ENCODE measurements around the gene SLC2A8. TPM values are rescaled to one million over a fixed set of nuclear protein-coding genes. Genes with fewer than 3 reads are reported as not detected.

Gene SLC2A8, protein sequence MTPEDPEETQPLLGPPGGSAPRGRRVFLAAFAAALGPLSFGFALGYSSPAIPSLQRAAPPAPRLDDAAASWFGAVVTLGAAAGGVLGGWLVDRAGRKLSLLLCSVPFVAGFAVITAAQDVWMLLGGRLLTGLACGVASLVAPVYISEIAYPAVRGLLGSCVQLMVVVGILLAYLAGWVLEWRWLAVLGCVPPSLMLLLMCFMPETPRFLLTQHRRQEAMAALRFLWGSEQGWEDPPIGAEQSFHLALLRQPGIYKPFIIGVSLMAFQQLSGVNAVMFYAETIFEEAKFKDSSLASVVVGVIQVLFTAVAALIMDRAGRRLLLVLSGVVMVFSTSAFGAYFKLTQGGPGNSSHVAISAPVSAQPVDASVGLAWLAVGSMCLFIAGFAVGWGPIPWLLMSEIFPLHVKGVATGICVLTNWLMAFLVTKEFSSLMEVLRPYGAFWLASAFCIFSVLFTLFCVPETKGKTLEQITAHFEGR
- 1.1 and 1.8 TPM in 2 replicates for total RNA-seq (2012; rRNA removed)

- peaks cover 34% of the 10 kb centered on the region for H3K27me3 ChIP-seq (ENCODE audit: control insufficient read depth, insufficient read depth, low read length)
- peaks cover 10% of the 10 kb centered on the region for H3K4me1 ChIP-seq (ENCODE audit: control insufficient read depth, insufficient read depth, low read length)
- H3K4me2 ChIP-seq (ENCODE audit: low read length) = peak within 1 kb of the TSS; percentile 87
- no peaks in the 10 kb centered on the region for H3K36me3 ChIP-seq (ENCODE audit: insufficient read depth, low read length)
- H3K4me3 ChIP-seq (ENCODE audit: low read length) = peak within 1 kb of the TSS; percentile 71
- H3K9me3 ChIP-seq (replicated peaks; ENCODE audit: low read length) = no peaks in the 10 kb centered on the region
- peak within 1 kb of the TSS; percentile 65 for H3K9ac ChIP-seq (ENCODE audit: low read depth, low read length)
These were observed at the start of gene SLC2A8 for GRCh38 chr9:127396808-127397645. Gene SLC2A8, plus strand, starts transcription at chr9:127397169. Its CDS starts 62 bp downstream, at chr9:127397231.

GRCh38 chr9:127347831-127348776 is 48.9 kb upstream of the SLC2A8 start:
- no peak overlapping the region for H3K4me2 ChIP-seq (ENCODE audit: low read length)
- peaks cover 31% of the 10 kb centered on the region for H3K27me3 ChIP-seq (ENCODE audit: control insufficient read depth, insufficient read depth, low read length)
- no peak overlapping the region for H3K4me3 ChIP-seq (ENCODE audit: low read length)
- no peak overlapping the region for H3K9ac ChIP-seq (ENCODE audit: low read depth, low read length)
- H3K36me3 ChIP-seq (ENCODE audit: insufficient read depth, low read length) = no peaks in the 10 kb centered on the region
- H3K9me3 ChIP-seq (replicated peaks; ENCODE audit: low read length) = no peaks in the 10 kb centered on the region
- H3K4me1 ChIP-seq (ENCODE audit: control insufficient read depth, insufficient read depth, low read length) = no peaks in the 10 kb centered on the region

DNA sequence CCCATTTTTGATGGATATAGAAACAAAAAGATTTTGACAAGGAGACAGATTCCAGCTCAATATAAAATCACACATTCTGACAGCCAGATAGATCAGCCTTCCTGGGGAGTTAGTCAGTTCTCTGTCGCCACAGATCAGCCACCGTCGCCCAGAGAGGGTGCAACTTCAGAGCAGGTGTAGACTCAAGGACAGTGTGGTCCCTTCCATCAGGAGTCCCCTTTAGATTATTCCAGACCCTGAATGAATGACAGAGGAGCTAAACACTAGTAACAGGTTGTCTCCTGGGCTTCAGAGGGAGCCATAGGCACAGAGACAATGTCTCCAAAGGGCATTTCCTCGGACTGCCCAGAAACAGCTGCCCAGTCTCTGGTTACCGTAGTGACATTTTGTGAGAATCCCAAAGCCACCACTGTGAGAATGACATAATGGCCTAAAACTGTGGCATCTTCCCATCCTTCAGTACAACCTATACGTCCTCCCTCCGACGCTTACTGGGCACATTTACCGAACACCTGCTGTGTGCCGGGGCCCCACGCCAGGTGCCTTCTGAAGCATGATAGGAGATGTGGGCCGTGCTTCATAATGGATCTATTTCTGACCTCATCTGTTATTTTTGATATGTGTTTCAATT is 47.4 kb upstream of the SLC2A8 start:
- Histone ChIP-seq H3K9me3 (replicated peaks; ENCODE audit: low read length) (no peaks in the 10 kb centered on the region), H3K9ac (ENCODE audit: low read depth, low read length) (no peak overlapping the region), H3K4me2 (ENCODE audit: low read length) (no peak overlapping the region), H3K4me1 (ENCODE audit: control insufficient read depth, insufficient read depth, low read length) (no peaks in the 10 kb centered on the region), H3K36me3 (ENCODE audit: insufficient read depth, low read length) (no peaks in the 10 kb centered on the region), H3K27me3 (ENCODE audit: control insufficient read depth, insufficient read depth, low read length) (peaks cover 35% of the 10 kb centered on the region), H3K4me3 (ENCODE audit: low read length) (no peak overlapping the region)

- no peak overlapping the region for H3K4me2 ChIP-seq (ENCODE audit: low read length)
- H3K36me3 ChIP-seq (ENCODE audit: insufficient read depth, low read length) = no peaks in the 10 kb centered on the region
- H3K4me3 ChIP-seq (ENCODE audit: low read length) = no peak overlapping the region
- H3K4me1 ChIP-seq (ENCODE audit: control insufficient read depth, insufficient read depth, low read length) = no peaks in the 10 kb centered on the region
- H3K9me3 ChIP-seq (replicated peaks; ENCODE audit: low read length) = no peaks in the 10 kb centered on the region
- H3K9ac ChIP-seq (ENCODE audit: low read depth, low read length) = no peak overlapping the region
- peaks cover 38% of the 10 kb centered on the region for H3K27me3 ChIP-seq (ENCODE audit: control insufficient read depth, insufficient read depth, low read length)
These were observed 45.5 kb upstream of the SLC2A8 start for GRCh38 chr9:127351182-127352166.

GRCh38 chr9:127353882-127354281 is 43.1 kb upstream of the SLC2A8 start:
- Histone ChIP-seq H3K9me3 (replicated peaks; ENCODE audit: low read length) (no peaks in the 10 kb centered on the region), H3K36me3 (ENCODE audit: insufficient read depth, low read length) (no peaks in the 10 kb centered on the region), H3K9ac (ENCODE audit: low read depth, low read length) (no peak overlapping the region), H3K4me3 (ENCODE audit: low read length) (no peak overlapping the region), H3K4me2 (ENCODE audit: low read length) (no peak overlapping the region), H3K27me3 (ENCODE audit: control insufficient read depth, insufficient read depth, low read length) (peaks cover 44% of the 10 kb centered on the region), H3K4me1 (ENCODE audit: control insufficient read depth, insufficient read depth, low read length) (no peaks in the 10 kb centered on the region)

DNA sequence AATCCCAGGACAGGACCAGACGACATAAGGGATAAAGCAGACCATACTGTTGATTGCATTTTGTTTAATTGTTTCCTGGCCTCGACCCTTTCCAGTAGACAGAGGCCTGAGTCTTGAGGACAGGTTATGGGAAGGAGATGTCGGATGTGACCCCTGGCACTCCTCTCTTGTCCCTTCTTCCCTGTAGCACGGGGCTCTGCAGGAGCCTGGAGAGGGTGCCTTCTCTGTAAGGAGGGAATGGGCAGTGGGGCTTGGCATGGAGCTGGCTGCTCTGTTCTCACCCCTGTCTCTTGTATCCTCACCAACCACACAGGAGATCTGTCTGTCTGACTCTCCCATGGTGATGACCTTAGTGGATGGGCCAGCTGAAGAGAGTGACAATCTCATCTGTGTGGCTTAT is 40.1 kb upstream of the SLC2A8 start:
- no peak overlapping the region for H3K4me2 ChIP-seq (ENCODE audit: low read length)
- H3K4me1 ChIP-seq (ENCODE audit: control insufficient read depth, insufficient read depth, low read length) = no peaks in the 10 kb centered on the region
- no peak overlapping the region for H3K9ac ChIP-seq (ENCODE audit: low read depth, low read length)
- no peak overlapping the region for H3K4me3 ChIP-seq (ENCODE audit: low read length)
- no peaks in the 10 kb centered on the region for H3K36me3 ChIP-seq (ENCODE audit: insufficient read depth, low read length)
- peaks cover 40% of the 10 kb centered on the region for H3K27me3 ChIP-seq (ENCODE audit: control insufficient read depth, insufficient read depth, low read length)
- no peaks in the 10 kb centered on the region for H3K9me3 ChIP-seq (replicated peaks; ENCODE audit: low read length)

GRCh38 chr9:127358023-127358535 is 38.9 kb upstream of the SLC2A8 start:
- Histone ChIP-seq H3K36me3 (ENCODE audit: insufficient read depth, low read length) (no peaks in the 10 kb centered on the region), H3K4me2 (ENCODE audit: low read length) (no peak overlapping the region), H3K9me3 (replicated peaks; ENCODE audit: low read length) (no peaks in the 10 kb centered on the region), H3K9ac (ENCODE audit: low read depth, low read length) (no peak overlapping the region), H3K4me3 (ENCODE audit: low read length) (no peak overlapping the region), H3K4me1 (ENCODE audit: control insufficient read depth, insufficient read depth, low read length) (no peaks in the 10 kb centered on the region), H3K27me3 (ENCODE audit: control insufficient read depth, insufficient read depth, low read length) (peaks cover 29% of the 10 kb centered on the region)

- Histone ChIP-seq H3K4me1 (ENCODE audit: control insufficient read depth, insufficient read depth, low read length) (no peaks in the 10 kb centered on the region), H3K27me3 (ENCODE audit: control insufficient read depth, insufficient read depth, low read length) (peaks cover 23% of the 10 kb centered on the region), H3K9ac (ENCODE audit: low read depth, low read length) (no peak overlapping the region), H3K4me2 (ENCODE audit: low read length) (no peak overlapping the region), H3K4me3 (ENCODE audit: low read length) (no peak overlapping the region), H3K9me3 (replicated peaks; ENCODE audit: low read length) (no peaks in the 10 kb centered on the region), H3K36me3 (ENCODE audit: insufficient read depth, low read length) (no peaks in the 10 kb centered on the region)
These were observed 38.2 kb upstream of the SLC2A8 start for GRCh38 chr9:127358770-127359169.

GRCh38 chr9:127360250-127360649 is 36.7 kb upstream of the SLC2A8 start:
- H3K4me2 ChIP-seq (ENCODE audit: low read length) = no peak overlapping the region
- no peaks in the 10 kb centered on the region for H3K4me1 ChIP-seq (ENCODE audit: control insufficient read depth, insufficient read depth, low read length)
- H3K9ac ChIP-seq (ENCODE audit: low read depth, low read length) = no peak overlapping the region
- peaks cover 18% of the 10 kb centered on the region for H3K27me3 ChIP-seq (ENCODE audit: control insufficient read depth, insufficient read depth, low read length)
- H3K36me3 ChIP-seq (ENCODE audit: insufficient read depth, low read length) = no peaks in the 10 kb centered on the region
- no peak overlapping the region for H3K4me3 ChIP-seq (ENCODE audit: low read length)
- no peaks in the 10 kb centered on the region for H3K9me3 ChIP-seq (replicated peaks; ENCODE audit: low read length)

- H3K4me2 ChIP-seq (ENCODE audit: low read length) = no peak overlapping the region
- peaks cover 16% of the 10 kb centered on the region for H3K27me3 ChIP-seq (ENCODE audit: control insufficient read depth, insufficient read depth, low read length)
- no peaks in the 10 kb centered on the region for H3K4me1 ChIP-seq (ENCODE audit: control insufficient read depth, insufficient read depth, low read length)
- no peak overlapping the region for H3K9ac ChIP-seq (ENCODE audit: low read depth, low read length)
- no peaks in the 10 kb centered on the region for H3K9me3 ChIP-seq (replicated peaks; ENCODE audit: low read length)
- H3K36me3 ChIP-seq (ENCODE audit: insufficient read depth, low read length) = no peaks in the 10 kb centered on the region
- no peak overlapping the region for H3K4me3 ChIP-seq (ENCODE audit: low read length)
These were observed 36.1 kb upstream of the SLC2A8 start for GRCh38 chr9:127360829-127361228.
